Measurements from ENCODE around the gene IVNS1ABP. TPM values are rescaled to one million over a fixed set of nuclear protein-coding genes. Genes with fewer than 3 reads are reported as not detected.

The IVNS1ABP gene
- total and polyA plus RNA-seq, 2 of the 13 experiments (the other 11 are each of a cell fraction or from before 2014, with no cell fraction given), result 49.1 to 51.7 TPM

DNA sequence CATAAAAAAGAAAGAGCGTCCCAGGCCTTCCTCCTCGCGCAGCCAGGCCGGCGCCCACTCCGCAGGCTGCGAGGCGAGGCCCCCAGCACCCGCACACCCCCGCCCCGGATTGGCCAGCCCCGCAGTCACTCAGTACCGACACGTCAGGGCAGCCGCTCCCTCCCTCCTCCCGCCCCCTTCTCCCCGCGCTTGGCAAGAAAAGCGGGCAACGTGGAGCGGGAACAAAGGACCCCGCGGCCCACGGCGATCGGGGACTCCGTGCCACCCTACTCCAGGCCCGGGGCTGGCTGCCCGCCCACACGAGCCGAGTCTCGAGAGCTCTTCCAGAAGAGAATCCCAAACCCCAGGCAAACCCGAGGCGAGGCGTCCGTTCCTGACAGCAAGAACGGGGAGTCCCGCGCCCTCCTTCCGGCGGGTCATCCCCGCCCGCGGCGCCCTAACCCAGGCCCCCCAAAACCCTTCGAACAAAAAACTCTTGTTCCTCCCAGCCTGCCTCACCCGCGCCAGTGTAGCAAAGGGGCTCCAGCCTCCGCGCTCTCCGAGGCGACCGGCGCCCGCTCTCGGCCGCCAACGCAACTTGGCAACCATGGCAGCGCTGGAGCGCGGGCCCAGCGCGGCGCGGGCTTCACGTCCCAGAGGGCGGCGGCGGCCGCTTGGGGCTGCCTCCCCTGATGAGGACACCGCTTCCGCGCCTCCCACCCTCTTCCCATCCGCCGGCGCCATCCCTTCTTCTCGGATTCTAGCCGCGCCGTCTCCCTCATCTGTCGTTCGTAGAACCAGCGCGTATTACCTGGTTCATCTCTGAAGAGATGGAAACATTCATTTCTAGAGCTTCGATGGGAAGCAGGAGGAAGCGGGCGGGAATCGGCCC is 645 bp downstream of the IVNS1ABP start (continued):
- TF ChIP-seq, protein P1, sequence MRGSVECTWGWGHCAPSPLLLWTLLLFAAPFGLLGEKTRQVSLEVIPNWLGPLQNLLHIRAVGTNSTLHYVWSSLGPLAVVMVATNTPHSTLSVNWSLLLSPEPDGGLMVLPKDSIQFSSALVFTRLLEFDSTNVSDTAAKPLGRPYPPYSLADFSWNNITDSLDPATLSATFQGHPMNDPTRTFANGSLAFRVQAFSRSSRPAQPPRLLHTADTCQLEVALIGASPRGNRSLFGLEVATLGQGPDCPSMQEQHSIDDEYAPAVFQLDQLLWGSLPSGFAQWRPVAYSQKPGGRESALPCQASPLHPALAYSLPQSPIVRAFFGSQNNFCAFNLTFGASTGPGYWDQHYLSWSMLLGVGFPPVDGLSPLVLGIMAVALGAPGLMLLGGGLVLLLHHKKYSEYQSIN (CRISPR knock-in tag; IDR thresholded peaks at IDR 0.05; ENCODE audit: borderline replicate concordance), result no peak
- TF ChIP-seq ZNF556 (CRISPR knock-in tag; IDR thresholded peaks at IDR 0.05; ENCODE audit: borderline replicate concordance) (no peak), RFX3 (CRISPR knock-in tag; IDR thresholded peaks at IDR 0.05) (no peak), KDM6A (CRISPR knock-in tag; IDR thresholded peaks at IDR 0.05; ENCODE audit: low read depth) (no peak), PCBP1 (IDR thresholded peaks at IDR 0.05; ENCODE audit: borderline replicate concordance, low read depth, low read length) (peak; percentile 50; the same call in 1 of the 2 replicates), AHR (CRISPR knock-in tag; IDR thresholded peaks at IDR 0.05) (0 out of 2 replicates have a peak, but pooled peaks have one; percentile 5), ZNF34 (CRISPR knock-in tag; IDR thresholded peaks at IDR 0.05; ENCODE audit: borderline replicate concordance) (no peak), HCFC1 (IDR thresholded peaks at IDR 0.05; ENCODE audit: low read depth, low read length) (no peak), MIER3 (CRISPR knock-in tag; IDR thresholded peaks at IDR 0.05; ENCODE audit: borderline replicate concordance) (no peak), ZSCAN25 (CRISPR knock-in tag; IDR thresholded peaks at IDR 0.05) (no peak), TEAD2 (CRISPR knock-in tag; IDR thresholded peaks at IDR 0.05) (no peak), AKAP8 (CRISPR knock-in tag; IDR thresholded peaks at IDR 0.05) (peak; percentile 64; the same call in 1 of the 2 replicates), MAF1 (CRISPR knock-in tag; IDR thresholded peaks at IDR 0.05; ENCODE audit: borderline replicate concordance) (no peak), ZNF256 (CRISPR knock-in tag; conservative IDR thresholded peaks at IDR 0.05) (no peak), NR2C2 (CRISPR knock-in tag; IDR thresholded peaks at IDR 0.05; ENCODE audit: borderline replicate concordance) (no peak), UBTF (CRISPR knock-in tag; IDR thresholded peaks at IDR 0.05) (peak; percentile 62; the same call in 1 of the 2 replicates), HNF1A (IDR thresholded peaks at IDR 0.05; ENCODE audit: low read depth) (no peak), HNF1A (CRISPR knock-in tag; IDR thresholded peaks at IDR 0.05; ENCODE audit: borderline replicate concordance) (0 out of 2 replicates have a peak, but pooled peaks have one; percentile 36), ZNF317 (CRISPR knock-in tag; IDR thresholded peaks at IDR 0.05) (0 out of 2 replicates have a peak, but pooled peaks have one; percentile 7)
- TF ChIP-seq, protein P2, sequence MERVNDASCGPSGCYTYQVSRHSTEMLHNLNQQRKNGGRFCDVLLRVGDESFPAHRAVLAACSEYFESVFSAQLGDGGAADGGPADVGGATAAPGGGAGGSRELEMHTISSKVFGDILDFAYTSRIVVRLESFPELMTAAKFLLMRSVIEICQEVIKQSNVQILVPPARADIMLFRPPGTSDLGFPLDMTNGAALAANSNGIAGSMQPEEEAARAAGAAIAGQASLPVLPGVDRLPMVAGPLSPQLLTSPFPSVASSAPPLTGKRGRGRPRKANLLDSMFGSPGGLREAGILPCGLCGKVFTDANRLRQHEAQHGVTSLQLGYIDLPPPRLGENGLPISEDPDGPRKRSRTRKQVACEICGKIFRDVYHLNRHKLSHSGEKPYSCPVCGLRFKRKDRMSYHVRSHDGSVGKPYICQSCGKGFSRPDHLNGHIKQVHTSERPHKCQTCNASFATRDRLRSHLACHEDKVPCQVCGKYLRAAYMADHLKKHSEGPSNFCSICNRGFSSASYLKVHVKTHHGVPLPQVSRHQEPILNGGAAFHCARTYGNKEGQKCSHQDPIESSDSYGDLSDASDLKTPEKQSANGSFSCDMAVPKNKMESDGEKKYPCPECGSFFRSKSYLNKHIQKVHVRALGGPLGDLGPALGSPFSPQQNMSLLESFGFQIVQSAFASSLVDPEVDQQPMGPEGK (CRISPR knock-in tag; IDR thresholded peaks at IDR 0.05), result peak; percentile 72

All from HepG2 (cell line).